Erythroblast (primary cell): ENCODE measurements around the gene PRKCI.

Source experiments
- GATA1 ChIP-seq: IDR thresholded peaks from 2 replicates; pipeline ENCODE4 v1.6.1; 2011; ENCODE audit warnings: low read depth, mild to moderate bottlenecking, control low read depth, low read length, moderate library complexity
- POLR2A ChIP-seq: IDR thresholded peaks from 2 replicates; pipeline ENCODE4 v1.6.1; 2011; ENCODE audit warnings: mild to moderate bottlenecking, low read length

DNA sequence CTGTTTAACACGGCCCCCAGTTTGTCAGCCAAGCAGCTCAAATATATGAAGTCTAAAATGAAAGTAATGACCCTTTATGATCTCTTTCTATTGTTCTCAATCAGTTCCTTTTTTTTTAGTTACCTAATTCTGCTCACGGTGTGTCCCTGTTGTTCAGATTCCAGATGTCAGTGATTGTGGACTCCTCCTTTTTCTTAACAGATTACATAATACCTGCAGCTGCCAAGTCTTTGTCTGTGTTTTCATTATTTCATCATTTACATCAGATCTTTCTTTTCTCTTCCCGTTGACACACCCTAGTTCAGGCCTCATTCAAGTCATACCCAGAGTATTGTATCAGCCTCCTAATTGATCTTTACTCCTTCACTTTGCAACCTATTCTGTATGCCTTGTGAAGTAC, 79.2 kb downstream of the PRKCI start:
- TF ChIP-seq POLR2A: no peak
- no peak for TF ChIP-seq GATA1
